Measurements from ENCODE around the gene GNG4.
"Not testable (repeated sequence)": the region's sequence is repeated elsewhere in the genome, so short reads cannot be mapped to it uniquely, and the experiment has no call there.

The GNG4 gene

DNA sequence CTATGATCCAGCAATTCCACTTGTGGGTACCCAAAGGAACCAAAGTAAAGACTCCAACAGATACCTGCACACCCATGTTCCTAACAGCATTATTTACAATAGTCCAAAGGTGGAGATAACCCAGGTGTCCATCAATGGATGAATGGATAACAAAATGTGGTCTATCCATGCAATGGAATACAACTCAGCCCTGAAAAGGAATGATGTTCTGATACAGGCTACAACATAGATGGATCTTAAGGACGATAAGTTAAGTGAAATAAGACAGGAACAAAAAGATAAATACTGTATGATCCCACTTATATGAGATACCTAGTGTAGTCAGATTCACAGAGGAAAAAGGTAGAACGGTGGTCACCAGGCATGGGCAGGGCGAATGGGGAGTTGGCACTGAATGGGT, 69.7 kb downstream of the GNG4 start:
- DNase-seq, result no peak

DNA sequence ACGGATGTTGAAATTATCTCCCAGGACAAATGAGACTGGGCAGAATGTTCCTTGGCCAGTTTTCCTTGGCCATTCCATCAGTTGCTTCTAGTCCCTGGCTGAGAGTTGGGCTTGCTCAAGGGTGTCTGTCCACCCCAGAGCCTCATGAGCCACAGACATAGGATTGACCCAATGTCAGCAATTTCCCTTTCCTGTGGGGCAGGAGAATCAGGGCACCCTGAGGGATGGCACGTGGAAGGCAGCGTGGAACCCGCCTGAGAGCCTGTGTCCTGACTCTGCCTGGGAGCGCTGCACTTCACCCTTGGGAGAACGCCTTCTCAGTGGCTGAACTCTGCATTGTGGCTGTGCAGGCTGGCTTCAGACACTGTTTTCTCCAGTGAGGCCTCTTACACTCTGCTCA, 74.0 kb downstream of the GNG4 start:
- no peak for DNase-seq

DNA sequence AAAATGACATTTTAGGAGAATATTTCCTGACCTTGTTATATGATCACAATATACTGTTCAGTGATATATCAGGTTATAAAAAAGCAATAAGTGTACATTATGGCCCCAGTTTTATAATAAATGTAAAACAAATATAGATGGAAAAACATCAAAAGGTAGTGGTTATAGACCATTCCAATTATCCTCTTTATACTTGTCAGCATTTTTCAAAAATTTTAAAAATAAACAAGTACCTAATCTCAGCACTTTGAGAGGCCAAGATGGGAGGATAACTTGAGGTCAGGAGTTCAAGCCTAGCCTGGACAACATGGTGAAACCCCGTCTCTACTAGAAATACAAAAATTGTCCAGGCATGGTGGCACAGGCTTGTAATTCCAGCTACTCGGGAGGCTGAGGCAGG, 75.7 kb downstream of the GNG4 start:
- DNase-seq, result no peak

DNA sequence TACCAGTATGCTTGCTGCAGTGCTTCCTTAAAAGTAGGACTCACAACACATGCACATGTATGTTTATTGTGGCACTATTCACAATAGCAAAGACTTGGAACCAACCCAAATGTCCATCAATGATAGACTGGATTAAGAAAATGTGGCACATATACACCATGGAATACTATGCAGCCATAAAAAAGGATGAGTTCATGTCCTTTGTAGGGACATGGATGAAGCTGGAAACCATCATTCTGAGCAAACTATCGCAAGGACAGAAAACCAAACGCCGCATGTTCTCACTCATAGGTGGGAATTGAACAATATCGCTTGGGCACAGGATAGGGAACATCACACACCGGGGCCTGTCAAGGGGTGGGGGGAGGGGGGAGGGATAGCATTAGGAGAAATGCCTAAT, 76.6 kb downstream of the GNG4 start:
- not testable (repeated sequence) for DNase-seq

DNA sequence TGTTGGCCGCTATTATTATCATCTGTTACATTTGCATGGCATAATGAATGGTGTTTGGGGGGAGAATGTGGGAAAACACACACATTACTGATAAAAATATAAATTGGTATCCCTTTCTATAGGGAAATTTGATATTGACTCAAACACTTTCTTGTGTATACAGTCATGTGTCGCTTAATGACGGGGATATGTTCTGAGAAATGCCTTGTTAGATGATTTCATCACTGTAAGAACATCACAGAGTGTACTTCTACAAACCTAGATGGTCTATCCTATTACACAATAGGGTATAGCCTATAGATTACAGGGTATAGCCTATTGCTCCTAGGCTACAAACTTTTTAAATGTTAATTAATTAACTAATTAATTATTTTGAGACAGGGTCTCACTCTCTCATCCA, 78.1 kb downstream of the GNG4 start:
- DNase-seq, result no peak

DNA sequence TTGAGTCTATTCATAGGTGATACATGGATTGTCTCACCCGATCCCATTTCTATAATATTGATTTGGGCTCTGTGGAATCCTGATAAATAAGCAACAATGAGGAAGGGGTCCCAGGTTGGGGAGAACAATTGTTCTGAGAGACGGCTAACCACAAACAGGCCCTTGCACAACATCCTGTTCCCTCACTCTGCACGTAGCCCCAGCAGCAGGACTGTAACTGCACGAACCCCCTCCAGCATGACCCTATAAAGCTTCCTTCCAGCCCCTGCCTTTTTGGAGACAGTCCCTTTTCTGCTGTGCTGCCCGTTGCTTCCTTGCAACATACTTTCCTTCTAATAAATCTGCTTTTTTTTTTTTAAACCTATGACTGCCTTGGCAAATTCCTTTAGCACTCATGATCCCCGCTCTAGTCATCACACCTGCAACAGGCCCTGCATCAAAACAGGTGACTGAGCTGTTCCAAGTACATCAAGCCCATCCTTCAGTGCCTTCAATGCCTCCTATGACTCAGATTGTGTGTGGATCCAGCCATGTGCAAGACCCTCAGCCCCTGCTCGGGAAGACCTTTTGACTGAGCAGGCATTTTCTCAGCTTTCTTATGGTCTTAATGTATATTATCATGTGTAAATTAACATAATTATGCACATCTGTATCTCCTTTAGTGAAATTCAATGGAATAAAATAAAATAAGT, 81.6 kb downstream of the GNG4 start:
- DNase-seq, result no peak

DNA sequence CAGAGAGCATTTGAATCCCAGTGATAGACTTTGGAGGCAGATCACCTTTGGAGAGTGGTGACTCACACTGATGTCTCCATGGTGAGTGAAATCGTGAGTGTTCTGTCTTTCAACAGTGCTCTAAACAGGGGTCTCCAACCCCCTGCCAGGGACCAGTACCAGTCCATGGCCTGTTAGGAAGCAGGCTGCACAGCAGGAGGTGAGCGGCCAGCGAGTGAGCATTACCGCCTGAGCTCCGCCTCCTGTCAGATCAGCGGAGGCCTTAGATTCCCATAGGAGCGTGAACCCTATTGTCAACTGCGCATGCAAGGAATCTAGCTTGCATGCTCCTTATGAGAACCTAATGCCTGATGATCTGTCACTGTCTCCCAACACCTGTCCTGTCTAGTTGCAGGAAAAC, 83.5 kb downstream of the GNG4 start:
- DNase-seq, result no peak

DNA sequence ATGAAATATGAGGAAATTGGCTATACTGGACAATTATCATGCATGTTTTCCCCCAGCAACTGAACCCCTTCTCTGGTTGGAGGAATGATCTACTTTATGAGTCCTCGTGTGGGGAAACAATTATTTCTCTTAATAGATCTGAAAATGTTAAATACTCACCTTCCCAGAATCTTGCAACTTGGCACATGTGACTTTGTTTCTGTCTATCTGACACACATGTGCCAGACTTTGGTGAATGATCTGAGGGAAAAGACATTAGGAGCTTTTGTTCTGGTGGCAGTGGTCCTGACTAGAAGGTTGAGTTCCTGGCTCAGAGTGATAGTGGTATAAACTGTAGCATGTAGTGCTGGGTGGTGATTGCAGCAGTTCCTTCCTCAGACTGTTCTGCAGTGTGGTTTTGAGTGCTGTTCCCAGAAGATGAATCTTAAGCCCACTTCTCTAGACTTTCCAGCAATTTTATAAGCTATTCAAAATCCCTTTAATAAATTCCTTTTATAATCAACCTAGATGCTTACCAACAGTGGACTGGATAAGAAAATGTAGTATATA, 86.0 kb downstream of the GNG4 start:
- no peak for DNase-seq

DNA sequence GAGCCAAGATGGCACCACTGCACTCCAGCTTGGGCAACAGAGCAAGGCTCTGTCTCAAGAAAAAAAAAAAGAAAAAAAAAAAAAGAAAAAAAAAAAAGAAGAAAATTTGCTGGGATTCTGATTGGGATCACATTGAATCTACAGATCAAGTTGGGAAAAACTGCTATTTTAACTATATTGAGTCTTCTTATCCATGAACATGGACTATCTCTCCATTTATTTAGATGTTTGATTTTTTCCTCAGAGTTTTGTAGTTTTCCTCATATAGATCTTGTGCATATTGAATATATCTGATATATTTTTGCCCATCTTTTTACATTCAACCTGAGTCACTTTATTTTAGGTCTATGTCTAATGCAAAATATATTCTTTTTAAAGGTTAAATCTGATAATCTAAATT, 87.0 kb downstream of the GNG4 start:
- DNase-seq, result no peak

DNA sequence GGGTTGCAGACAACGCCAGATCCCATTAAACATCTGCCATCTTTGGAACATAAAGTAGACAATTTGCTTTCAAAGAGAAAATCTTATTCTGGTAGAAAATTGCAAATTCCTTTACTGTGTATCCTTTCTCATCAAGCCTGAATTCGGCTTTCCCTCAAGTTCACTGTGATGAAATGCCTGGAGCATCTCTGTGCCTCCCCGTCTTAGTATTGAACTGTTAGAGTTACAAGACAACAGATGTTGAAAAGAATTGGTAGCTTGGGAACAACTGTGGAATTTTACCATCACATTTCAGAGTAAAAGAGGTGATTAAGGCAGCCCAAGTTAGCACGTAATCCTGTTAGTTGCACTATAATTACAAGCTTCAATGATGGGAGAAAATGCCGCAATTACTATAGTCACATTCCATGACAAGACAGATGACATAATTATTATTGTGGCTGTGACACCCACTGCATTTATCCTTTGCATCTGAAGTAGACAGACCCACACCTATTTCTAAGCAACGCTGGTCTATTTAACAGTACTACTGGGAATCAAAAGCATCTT, 90.9 kb downstream of the GNG4 start:
- DNase-seq, result peak; percentile 66

DNA sequence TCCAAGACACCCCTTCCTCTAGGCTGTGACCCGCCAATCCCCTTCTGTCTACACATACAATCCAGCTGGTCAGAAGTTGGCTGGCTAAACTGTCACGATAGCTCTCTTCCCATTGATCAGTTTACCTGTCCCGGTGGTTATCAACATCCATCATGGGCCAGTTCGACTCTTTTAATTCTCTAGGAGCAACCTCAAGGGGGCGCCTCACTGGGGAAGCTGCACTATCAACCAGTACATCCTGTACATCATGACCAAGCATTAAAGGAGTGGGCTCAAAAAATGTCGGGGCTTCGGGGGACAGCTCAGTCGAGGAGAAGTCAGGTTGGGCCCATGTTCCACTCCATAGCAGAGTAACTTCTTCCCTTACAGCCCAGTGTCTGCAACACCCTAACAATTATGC, 92.1 kb downstream of the GNG4 start:
- no peak for DNase-seq

DNA sequence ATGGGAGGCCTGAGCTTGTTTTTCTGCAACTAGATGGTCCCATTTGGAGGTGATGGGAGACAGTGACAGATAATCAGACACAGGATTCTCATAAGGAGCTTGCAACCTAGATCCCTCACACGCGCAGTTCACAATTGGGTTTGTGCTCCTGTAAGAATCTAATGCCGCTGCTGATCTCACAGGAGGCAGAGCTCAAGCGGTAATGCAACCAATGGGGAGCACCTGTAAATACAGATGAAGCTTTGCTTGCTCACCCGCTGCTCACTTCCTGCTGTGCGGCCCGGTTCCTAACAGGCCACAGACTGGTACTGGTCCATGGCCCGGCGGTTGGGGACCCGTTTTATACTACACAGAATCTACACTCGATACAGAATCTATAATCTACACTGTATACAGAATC, 92.8 kb downstream of the GNG4 start:
- DNase-seq, result no peak

DNA sequence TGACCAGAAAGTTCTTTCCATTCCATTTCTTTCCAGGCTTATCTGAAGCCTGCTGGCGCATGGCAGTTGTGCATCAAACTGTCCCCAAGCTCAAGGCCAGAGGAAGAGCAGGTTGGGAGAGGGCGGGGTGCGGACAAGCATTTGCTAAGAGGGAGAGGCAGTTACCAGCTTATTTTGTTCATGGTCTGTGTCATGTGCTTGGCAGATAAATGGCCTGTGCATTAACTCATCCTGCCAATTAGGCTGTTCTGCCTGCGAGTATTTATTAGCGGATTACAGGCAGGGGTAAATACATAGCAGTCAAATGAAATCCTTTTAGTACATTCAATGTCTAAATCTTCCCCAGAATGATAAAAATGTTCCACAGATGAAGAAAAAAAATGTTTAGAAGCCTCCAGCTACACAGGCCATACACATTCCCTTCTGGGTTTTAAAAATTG, 96.5 kb downstream of the GNG4 start:
- peak; percentile 61 for DNase-seq

DNA sequence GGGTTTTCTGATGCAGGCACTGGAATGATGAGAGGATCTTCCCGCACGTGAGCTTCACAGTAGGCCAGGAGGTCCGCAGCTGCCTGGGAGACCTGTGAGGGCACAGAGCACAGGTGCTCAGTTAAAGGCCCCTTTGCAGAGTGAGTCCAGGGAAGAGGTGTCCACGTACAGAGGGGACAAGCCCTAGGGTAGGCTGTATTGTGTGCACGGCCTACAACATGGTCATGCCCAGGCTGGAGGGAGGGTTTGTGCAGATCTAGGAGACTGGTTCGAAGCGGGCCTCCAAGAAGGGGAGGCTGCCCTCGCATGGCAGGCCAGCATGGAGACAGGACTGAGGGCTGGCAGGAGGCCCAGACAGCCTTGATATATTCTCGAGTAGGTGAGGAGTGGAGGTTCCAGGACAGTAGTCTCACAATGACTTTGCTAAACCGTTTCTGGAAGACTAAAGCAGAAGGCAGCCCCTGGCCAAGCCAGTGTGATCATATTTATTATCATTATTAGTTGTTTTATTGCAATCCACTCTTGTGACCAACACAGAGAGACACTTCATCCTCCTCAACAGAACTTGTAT, 97.4 kb downstream of the GNG4 start:
- no peak for DNase-seq

DNA sequence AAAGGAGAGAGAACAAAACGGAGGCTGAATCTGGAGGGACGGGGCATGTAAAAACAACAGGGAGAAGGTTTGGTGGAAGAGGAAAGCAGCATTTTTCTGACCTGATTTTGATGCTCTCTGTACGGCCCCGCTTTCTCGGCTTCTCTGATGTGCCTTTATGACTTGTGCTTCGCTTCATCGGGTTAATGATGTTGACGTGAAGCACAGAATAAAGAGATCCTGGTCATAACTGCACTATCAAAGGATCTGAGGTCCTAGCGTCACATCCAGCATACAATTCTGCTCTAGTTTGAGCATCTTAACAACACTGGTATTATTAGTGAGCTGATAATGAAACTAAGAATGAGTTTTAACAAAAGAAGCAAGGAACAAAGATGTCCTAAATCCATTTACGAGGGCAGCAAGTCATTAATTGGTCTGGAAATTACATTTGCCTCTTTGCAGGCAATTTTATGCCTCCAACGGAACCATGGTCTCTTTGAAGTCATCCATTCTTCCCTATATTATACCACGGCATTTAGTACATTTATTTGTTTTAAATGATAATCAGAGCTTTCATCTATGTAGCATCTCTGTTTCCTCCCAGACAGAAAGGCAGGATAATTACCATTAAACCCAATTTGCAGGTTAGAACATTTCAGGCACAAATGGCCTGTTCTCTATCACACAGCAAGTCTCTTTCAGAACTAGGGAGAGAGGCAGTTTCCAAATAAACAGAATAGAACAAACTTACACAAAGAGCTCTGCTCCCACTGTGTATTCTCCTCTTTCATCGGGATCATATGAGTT, 100.0 kb downstream of the GNG4 start:
- DNase-seq, result no peak

DNA sequence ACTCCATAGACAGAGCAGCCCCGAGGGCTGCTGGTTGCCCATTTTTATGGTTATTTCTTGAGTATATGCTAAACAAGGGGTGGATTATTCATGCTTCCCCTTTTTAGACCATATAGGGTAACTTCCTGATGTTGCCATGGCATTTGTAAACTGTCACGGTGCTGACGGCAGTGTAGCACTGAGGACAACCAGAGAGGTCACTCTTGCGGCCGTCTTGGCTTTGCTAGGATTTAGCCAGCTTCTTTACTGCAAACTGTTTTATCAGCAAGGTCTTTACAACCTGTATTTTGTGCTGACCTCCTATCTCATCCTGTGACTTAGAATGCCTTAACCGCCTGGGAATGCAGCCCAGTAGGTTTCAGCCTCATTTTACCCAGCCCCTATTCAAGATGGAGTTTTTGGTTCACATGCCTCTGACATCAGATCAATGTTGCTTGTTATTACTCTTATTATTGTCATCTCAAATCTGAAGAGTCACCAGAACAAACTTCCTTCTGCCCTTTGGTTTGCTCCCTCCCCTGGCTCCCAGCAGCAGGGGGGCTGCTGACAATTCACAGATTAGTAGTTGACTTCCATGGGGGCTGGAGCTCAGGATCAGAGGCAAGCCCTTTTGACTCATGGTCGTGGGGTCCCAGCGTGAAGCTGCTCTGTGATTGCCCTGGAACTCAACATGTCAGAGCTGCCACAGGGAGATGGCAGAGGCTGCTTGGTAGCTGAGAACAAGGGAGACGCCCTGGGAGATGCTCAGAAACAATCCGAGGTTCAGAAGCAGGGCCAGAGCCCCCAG, 103.0 kb downstream of the GNG4 start:
- not testable (repeated sequence) for DNase-seq

DNA sequence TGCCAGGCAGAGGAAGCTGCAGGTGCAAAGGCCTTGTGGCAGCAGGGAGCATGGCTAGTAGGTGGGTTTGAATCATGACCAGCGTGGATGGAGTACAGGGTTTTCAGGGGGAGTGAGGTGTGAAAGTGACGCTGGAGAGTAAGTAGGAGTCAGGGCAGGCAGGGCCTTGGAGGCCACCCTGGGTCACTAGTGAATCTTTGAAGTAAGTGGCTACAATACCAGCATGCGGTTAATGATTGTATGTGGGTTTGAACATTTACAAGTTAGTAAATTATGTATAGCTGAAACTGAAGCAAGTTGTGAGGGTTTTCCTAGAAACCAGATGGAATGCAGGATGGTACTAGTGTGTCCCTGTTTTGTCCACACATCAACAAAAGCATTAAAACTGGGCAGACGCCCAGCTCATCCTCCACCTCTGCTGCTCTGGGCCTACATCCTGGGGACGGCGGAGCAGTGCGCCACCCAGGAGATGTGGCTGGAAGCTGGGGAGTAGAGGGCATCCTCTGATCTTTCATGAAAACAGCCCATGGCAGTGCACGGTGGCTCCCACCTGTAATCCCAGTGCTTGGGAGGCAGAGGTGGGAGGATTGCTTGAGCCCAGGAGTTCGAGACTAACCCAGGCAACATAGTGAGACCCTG, 104.2 kb downstream of the GNG4 start:
- DNase-seq, result no peak

DNA sequence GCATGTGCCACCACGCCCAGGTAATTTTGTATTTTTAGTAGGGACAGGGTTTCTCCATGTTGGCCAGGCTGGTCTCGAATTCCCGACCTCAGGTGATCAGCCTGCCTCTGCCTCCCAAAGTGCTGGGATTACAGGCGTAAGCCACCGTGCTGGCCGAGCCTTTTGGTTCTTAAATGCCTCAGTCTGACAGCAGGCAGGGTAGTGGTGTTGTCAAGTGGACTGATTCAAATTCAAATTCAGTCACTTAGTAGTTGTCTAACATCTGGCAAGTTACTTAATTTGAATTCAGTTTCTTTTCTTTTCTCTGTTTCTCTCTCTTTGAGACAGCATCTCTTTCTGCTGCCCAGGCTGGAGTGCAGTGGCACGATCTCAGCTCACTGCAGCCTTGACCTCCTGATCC, 106.7 kb downstream of the GNG4 start:
- DNase-seq, result not testable (repeated sequence)

DNA sequence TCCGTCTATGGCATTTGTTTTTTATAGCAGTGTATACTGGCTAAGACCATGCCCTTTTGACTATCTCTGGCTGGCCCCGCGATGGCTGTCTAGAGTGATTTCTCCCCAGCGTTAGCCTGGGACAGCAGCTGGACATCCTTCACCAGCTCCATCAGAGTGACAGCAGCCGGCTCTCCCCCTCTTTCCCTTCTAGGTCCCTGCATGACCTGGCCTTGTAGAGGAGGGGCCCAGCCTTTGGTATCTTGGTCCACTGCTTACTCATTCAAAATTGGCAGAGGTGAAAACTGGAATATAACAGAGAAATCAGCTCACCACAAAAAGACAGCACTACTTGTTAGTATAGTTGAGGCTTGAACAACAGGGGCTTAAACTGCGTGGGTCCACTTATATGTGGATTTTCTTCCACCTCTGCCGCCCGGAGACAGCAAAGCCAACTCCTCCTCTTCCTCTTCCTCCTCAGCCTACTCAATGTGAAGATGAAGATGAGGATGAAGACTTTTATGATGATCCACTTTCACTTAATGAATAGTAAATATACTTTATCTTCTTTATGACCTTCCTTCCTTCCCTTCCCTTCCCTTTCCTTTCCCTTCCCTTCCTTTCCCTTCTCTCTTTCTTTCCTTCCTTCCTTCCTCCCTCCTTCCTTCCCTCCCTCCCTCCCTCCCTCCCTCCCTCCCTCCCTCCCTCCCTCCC, 116.0 kb downstream of the GNG4 start:
- DNase-seq, result no peak

DNA sequence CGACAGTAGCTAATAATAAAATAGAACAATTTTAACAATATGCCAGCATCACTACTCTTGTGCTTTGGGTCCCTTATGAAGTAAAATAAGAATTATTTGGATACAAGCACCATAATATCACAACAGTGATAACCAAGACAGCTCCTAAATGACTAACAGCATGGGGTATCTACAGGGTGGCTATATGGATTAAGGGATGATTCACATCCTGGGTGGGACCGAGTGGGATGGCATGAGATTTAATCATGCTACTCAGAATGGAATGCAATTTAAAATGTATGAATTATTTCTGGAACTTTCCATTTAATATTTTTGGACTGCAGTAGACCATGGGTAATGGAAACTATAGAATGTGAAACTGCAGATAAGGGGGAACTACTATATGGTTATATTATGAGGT, 117.2 kb downstream of the GNG4 start:
- DNase-seq, result no peak

DNA sequence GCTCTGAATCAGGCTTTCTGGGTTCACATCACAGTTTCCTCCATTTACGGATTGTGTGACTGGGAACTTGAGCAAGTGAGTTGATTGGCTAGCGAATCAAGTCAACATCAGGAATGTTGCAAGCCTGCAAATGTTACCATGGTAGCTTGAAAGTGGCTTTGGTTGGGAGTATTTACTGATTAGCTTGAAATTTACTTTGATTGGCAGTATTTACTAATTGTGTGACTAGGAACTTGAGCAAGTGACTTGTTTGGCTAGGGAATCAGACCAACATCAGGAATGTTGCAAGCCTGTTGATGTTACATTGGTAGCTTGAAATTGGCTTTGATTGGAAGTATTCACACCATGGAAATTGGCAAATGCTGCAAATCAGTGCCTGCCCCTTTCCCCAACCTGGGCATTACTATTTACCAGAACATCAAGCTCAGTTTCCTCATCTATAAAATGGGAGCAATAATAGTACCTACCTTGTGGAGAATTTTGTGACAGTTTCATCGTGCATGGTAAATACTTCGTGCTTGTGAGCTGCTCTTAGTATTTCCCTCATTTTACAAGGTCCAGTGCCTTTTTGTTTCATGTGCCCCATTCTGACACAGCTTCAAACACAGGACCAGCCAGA, 122.3 kb downstream of the GNG4 start:
- no peak for DNase-seq

All from NCI-H2227 treated with DMSO at 0.1 percent for 48 hours (cell line).